Measurements from ENCODE around the gene TNPO2.

DNA sequence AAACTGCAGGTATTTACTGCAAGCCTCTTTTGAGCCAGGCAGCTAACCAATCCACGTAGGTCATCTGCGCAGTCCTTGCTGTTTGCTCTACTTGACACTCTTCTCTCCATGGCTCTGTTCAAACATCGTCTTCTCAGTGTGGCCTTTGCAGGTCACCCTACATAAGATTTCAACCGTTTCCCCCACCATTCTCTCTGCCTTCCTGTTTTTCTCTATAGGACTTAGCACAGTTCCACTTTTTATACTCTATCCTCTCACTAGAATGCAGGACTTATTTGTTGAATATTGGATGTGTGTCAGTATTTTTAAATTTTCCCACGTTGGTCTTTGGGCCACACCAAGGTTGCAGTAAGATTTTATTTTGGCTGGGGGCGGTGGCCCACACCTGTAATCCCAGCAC lies 25.6 kb downstream of the TNPO2 start:
- TF ChIP-seq CTCF (IDR thresholded peaks at IDR 0.05) (no peak), POLR2A (IDR thresholded peaks at IDR 0.05) (no peak)

Measured in esophagus squamous epithelium (tissue), 4 donors.